WTC11 (cell line): Measurements from ENCODE around the gene LTK. TPM values are rescaled to one million over a fixed set of nuclear protein-coding genes. Genes with fewer than 3 reads are reported as not detected.
A peak's percentile ranks its signal among the peaks of the same experiment; 100 is the strongest.

ENCODE experiments used
- ATAC-seq: fragments of 200-7000 bp; cut with Tn5 transposase; 2 replicates; pipeline ENCODE4 v1.10.0; 2021; ENCODE audit warnings: mild to moderate bottlenecking, moderate library complexity
- CTCF ChIA-PET: fragments of 300-600 bp; sonication (Branson Sonifier 250); formaldehyde crosslinking; loops from one replicate; lab custom pipeline; 2021; ENCODE audit warnings: antibody characterized with exemption; lab: Charles Lee
- POLR2A ChIA-PET: fragments of 350-600 bp; sonication (Branson Sonifier 250); formaldehyde crosslinking; loops from one replicate; lab custom pipeline; 2021; ENCODE audit warnings: antibody characterized with exemption; lab: Charles Lee
- DNase-seq: peaks from one replicate; pipeline ENCODE4 v3.0.0; 2021; ENCODE audit warnings: low spot score
- H3K27ac Mint-ChIP-seq: 2 replicates; pipeline ENCODE4 v1.8.0; 2021; ENCODE audit warnings: mixed read lengths
- H3K27me3 Mint-ChIP-seq: 2 replicates; pipeline ENCODE4 v1.8.0; 2021; ENCODE audit warnings: low read depth, mild to moderate bottlenecking, moderate library complexity, mixed read lengths
- H3K36me3 Mint-ChIP-seq: 2 replicates; pipeline ENCODE4 v1.8.0; 2021; ENCODE audit warnings: mixed read lengths
- H3K4me1 Mint-ChIP-seq: 2 replicates; pipeline ENCODE4 v1.8.0; 2022; ENCODE audit warnings: mixed read lengths
- H3K4me3 Mint-ChIP-seq: 2 replicates; pipeline ENCODE4 v1.8.0; 2021; ENCODE audit warnings: mild to moderate bottlenecking, moderate library complexity, mixed read lengths
- H3K9me3 Mint-ChIP-seq: 2 replicates; pipeline ENCODE4 v1.8.0; 2021; ENCODE audit warnings: mixed read lengths
- AFF4 ChIP-seq: sonication (generic); formaldehyde crosslinking; IDR thresholded peaks from 2 replicates; pipeline ENCODE4 v1.8.1; 2023; ENCODE audit warnings: mild to moderate bottlenecking, missing genetic modification reagents, borderline replicate concordance
- CTCF ChIP-seq: fragments of 200-600 bp; IDR thresholded peaks from 2 replicates; pipeline ENCODE4 v1.8.0; 2022; ENCODE audit warnings: antibody characterized with exemption
- FOXP1 ChIP-seq: sonication (generic); formaldehyde crosslinking; IDR thresholded peaks from 2 replicates; pipeline ENCODE4 v1.8.0; 2022; ENCODE audit warnings: missing genetic modification reagents, mild to moderate bottlenecking, moderate library complexity, borderline replicate concordance
- ZNF416 ChIP-seq: fragments of 250-450 bp; sonication (Bioruptor Pico); IDR thresholded peaks from 2 replicates; pipeline ENCODE4 v1.9.0; 2021; ENCODE audit warnings: mild to moderate bottlenecking, inconsistent platforms
- ZNF532 ChIP-seq: fragments of 250-450 bp; sonication (Bioruptor Pico); IDR thresholded peaks from 2 replicates; pipeline ENCODE4 v1.9.0; 2021; ENCODE audit warnings: mild to moderate bottlenecking, borderline replicate concordance
- ZNF671 ChIP-seq: fragments of 250-450 bp; sonication (Bioruptor Pico); IDR thresholded peaks from 2 replicates; pipeline ENCODE4 v1.8.0; 2021; ENCODE audit warnings: mild to moderate bottlenecking
- total RNA-seq: library from RNA; stranded (reverse); gene quantifications from 3 replicates; pipeline ENCODE4 v1.2.3, GENCODE V29; 2021
- TF ChIP-seq, protein P1 (sequence below): sonication (generic); formaldehyde crosslinking; IDR thresholded peaks from 2 replicates; pipeline ENCODE4 v1.8.1; 2022; ENCODE audit warnings: missing genetic modification reagents, borderline replicate concordance
- TF ChIP-seq, protein P2 (sequence below): sonication (generic); formaldehyde crosslinking; IDR thresholded peaks from 2 replicates; pipeline ENCODE4 v1.8.0; 2022; ENCODE audit warnings: mild to moderate bottlenecking, missing genetic modification reagents
- TF ChIP-seq, protein P3 (sequence below): sonication (generic); formaldehyde crosslinking; IDR thresholded peaks from 2 replicates; pipeline ENCODE4 v1.8.0; 2023; ENCODE audit warnings: missing genetic modification reagents, mild to moderate bottlenecking, borderline replicate concordance
- TF ChIP-seq, protein P4 (sequence below): sonication (generic); formaldehyde crosslinking; IDR thresholded peaks from 2 replicates; pipeline ENCODE4 v1.8.1; 2022; ENCODE audit warnings: mild to moderate bottlenecking, moderate library complexity, missing genetic modification reagents
- TF ChIP-seq, protein P5 (sequence below): fragments of 250-450 bp; sonication (Bioruptor Pico); IDR thresholded peaks from 2 replicates; pipeline ENCODE4 v1.9.0; 2021; ENCODE audit warnings: mild to moderate bottlenecking

The LTK gene
- total RNA-seq, 1 experiment from 2014 or later, result 0.66 TPM

GRCh38 chr15:41501931-41502794 lies 11.5 kb downstream of the LTK start:
- peaks cover 13% of the 10 kb centered on the region for H3K4me1 Mint-ChIP-seq
- TF ChIP-seq, protein P1, sequence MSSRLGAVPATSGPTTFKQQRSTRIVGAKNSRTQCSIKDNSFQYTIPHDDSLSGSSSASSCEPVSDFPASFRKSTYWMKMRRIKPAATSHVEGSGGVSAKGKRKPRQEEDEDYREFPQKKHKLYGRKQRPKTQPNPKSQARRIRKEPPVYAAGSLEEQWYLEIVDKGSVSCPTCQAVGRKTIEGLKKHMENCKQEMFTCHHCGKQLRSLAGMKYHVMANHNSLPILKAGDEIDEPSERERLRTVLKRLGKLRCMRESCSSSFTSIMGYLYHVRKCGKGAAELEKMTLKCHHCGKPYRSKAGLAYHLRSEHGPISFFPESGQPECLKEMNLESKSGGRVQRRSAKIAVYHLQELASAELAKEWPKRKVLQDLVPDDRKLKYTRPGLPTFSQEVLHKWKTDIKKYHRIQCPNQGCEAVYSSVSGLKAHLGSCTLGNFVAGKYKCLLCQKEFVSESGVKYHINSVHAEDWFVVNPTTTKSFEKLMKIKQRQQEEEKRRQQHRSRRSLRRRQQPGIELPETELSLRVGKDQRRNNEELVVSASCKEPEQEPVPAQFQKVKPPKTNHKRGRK (CRISPR knock-in tag), result no peak
- TF ChIP-seq FOXP1 (CRISPR knock-in tag) (0 out of 2 replicates have a peak, but pooled peaks have one; percentile 21), ZNF671 (CRISPR knock-in tag) (no peak), CTCF (no peak), ZNF416 (CRISPR knock-in tag) (0 out of 2 replicates have a peak, but pooled peaks have one; percentile 7), AFF4 (CRISPR knock-in tag) (no peak), ZNF532 (CRISPR knock-in tag) (no peak)
- TF ChIP-seq, protein P2, sequence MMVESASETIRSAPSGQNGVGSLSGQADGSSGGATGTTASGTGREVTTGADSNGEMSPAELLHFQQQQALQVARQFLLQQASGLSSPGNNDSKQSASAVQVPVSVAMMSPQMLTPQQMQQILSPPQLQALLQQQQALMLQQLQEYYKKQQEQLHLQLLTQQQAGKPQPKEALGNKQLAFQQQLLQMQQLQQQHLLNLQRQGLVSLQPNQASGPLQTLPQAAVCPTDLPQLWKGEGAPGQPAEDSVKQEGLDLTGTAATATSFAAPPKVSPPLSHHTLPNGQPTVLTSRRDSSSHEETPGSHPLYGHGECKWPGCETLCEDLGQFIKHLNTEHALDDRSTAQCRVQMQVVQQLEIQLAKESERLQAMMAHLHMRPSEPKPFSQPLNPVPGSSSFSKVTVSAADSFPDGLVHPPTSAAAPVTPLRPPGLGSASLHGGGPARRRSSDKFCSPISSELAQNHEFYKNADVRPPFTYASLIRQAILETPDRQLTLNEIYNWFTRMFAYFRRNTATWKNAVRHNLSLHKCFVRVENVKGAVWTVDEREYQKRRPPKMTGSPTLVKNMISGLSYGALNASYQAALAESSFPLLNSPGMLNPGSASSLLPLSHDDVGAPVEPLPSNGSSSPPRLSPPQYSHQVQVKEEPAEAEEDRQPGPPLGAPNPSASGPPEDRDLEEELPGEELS, result 0 out of 2 replicates have a peak, but pooled peaks have one; percentile 4
- TF ChIP-seq, protein P3, sequence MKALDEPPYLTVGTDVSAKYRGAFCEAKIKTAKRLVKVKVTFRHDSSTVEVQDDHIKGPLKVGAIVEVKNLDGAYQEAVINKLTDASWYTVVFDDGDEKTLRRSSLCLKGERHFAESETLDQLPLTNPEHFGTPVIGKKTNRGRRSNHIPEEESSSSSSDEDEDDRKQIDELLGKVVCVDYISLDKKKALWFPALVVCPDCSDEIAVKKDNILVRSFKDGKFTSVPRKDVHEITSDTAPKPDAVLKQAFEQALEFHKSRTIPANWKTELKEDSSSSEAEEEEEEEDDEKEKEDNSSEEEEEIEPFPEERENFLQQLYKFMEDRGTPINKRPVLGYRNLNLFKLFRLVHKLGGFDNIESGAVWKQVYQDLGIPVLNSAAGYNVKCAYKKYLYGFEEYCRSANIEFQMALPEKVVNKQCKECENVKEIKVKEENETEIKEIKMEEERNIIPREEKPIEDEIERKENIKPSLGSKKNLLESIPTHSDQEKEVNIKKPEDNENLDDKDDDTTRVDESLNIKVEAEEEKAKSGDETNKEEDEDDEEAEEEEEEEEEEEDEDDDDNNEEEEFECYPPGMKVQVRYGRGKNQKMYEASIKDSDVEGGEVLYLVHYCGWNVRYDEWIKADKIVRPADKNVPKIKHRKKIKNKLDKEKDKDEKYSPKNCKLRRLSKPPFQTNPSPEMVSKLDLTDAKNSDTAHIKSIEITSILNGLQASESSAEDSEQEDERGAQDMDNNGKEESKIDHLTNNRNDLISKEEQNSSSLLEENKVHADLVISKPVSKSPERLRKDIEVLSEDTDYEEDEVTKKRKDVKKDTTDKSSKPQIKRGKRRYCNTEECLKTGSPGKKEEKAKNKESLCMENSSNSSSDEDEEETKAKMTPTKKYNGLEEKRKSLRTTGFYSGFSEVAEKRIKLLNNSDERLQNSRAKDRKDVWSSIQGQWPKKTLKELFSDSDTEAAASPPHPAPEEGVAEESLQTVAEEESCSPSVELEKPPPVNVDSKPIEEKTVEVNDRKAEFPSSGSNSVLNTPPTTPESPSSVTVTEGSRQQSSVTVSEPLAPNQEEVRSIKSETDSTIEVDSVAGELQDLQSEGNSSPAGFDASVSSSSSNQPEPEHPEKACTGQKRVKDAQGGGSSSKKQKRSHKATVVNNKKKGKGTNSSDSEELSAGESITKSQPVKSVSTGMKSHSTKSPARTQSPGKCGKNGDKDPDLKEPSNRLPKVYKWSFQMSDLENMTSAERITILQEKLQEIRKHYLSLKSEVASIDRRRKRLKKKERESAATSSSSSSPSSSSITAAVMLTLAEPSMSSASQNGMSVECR (CRISPR knock-in tag), result no peak
- TF ChIP-seq, protein P4, sequence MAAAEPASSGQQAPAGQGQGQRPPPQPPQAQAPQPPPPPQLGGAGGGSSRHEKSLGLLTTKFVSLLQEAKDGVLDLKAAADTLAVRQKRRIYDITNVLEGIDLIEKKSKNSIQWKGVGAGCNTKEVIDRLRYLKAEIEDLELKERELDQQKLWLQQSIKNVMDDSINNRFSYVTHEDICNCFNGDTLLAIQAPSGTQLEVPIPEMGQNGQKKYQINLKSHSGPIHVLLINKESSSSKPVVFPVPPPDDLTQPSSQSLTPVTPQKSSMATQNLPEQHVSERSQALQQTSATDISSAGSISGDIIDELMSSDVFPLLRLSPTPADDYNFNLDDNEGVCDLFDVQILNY, result no peak
- TF ChIP-seq, protein P5, sequence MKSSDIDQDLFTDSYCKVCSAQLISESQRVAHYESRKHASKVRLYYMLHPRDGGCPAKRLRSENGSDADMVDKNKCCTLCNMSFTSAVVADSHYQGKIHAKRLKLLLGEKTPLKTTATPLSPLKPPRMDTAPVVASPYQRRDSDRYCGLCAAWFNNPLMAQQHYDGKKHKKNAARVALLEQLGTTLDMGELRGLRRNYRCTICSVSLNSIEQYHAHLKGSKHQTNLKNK (CRISPR knock-in tag), result no peak
- TF ChIP-seq, all 79 proteins: peak for 3
- ChIA-PET CTCF (interaction anchor here (1.2 to 1.8 kb wide), 5 partner anchors 9 to 56 kb away, joined by 3 to 11 read pairs (median 6); partner anchors contain the start of genes ITPKA and LTK), POLR2A (interaction anchor here (1.3 kb wide), 1 partner anchor 66 kb away, joined by 5 read pairs; no protein-coding TSS in a partner anchor)
- peaks cover 100% of the 10 kb centered on the region for H3K27me3 Mint-ChIP-seq
- peak overlapping the region; percentile 61 for H3K4me3 Mint-ChIP-seq
- no peaks in the 10 kb centered on the region for H3K9me3 Mint-ChIP-seq
- H3K27ac Mint-ChIP-seq, result no peak overlapping the region
- peak; percentile 47 for ATAC-seq
- DNase-seq, result no peak
- no peaks in the 10 kb centered on the region for H3K36me3 Mint-ChIP-seq
